ENCODE data around the gene TEX35.

Gene TEX35

DNA sequence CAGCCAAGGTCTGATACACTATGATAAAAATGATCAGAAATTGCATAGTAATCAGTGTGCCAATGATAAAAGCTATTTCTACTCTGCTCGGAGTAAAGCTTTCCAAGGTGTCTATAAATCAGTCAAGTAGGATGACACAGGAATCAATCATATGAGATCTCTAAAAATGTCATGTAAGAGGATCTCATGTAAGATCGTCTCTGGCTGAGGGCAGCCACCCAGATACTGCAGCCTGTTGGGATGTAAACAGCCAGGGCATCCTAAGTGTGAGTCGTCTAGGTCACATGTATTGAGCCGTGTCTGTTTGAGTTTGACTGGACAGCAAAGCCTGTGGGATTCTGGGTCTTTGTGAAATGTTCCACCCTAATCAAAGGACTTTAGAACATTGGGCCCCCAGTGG, 2.8 kb upstream of the TEX35 start:
- Histone ChIP-seq H3K36me3 (ENCODE audit: low read depth) (no peaks in the 10 kb centered on the region), H3K27me3 (ENCODE audit: insufficient read depth, poor library complexity, severe bottlenecking) (no peaks in the 10 kb centered on the region), H3K9me3 (ENCODE audit: severe bottlenecking) (no peaks in the 10 kb centered on the region), H3K4me3 (ENCODE audit: severe bottlenecking) (no peak overlapping the region), H3K27ac (ENCODE audit: poor library complexity, severe bottlenecking) (no peak overlapping the region), H3K4me1 (ENCODE audit: insufficient read depth, poor library complexity, severe bottlenecking) (no peaks in the 10 kb centered on the region)
- no peak for ATAC-seq (ENCODE audit: low read depth)
- TF ChIP-seq, protein P1, sequence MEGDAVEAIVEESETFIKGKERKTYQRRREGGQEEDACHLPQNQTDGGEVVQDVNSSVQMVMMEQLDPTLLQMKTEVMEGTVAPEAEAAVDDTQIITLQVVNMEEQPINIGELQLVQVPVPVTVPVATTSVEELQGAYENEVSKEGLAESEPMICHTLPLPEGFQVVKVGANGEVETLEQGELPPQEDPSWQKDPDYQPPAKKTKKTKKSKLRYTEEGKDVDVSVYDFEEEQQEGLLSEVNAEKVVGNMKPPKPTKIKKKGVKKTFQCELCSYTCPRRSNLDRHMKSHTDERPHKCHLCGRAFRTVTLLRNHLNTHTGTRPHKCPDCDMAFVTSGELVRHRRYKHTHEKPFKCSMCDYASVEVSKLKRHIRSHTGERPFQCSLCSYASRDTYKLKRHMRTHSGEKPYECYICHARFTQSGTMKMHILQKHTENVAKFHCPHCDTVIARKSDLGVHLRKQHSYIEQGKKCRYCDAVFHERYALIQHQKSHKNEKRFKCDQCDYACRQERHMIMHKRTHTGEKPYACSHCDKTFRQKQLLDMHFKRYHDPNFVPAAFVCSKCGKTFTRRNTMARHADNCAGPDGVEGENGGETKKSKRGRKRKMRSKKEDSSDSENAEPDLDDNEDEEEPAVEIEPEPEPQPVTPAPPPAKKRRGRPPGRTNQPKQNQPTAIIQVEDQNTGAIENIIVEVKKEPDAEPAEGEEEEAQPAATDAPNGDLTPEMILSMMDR (IDR thresholded peaks at IDR 0.05; ENCODE audit: poor library complexity, severe bottlenecking) = no peak
- no peak for DNase-seq (ENCODE audit: low spot score)

DNA sequence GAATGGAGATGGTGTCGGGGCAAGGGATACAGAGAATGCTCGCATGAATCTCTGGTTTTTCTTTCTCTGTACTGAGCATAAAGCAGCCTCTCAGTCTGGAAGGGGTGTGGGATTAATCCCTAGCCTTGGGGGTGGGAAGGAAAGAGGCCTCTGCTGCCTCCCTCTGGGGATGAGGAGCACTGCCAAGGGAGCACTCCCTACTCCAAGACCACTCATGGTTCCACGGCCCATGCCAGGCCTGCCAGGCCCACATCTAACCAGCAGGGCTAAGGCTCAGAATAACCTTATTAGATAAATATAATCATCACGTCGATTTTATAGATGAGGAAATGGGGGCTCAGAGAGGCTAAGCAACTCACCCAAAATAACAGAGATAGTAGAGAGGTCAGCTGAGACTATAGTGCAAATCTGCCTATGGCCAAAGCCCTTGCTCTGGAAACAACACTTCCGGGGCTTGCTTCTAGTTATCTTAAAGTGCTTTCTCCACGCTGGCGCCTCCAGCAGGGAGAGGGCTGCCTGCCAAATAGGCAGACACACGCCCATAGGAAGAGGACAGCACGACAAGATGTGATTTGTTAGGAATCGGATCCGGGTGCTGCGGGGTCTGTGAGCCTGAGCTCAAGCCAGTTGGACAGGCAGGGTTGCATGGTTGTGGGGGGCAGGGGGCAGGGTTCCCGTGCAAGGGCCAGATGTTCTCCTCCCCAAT, 522 bp downstream of the TEX35 start:
- Histone ChIP-seq H3K4me3 (ENCODE audit: severe bottlenecking) (no peak overlapping the region), H3K4me1 (ENCODE audit: insufficient read depth, poor library complexity, severe bottlenecking) (no peaks in the 10 kb centered on the region), H3K27ac (ENCODE audit: poor library complexity, severe bottlenecking) (no peak overlapping the region), H3K36me3 (ENCODE audit: low read depth) (no peaks in the 10 kb centered on the region), H3K27me3 (ENCODE audit: insufficient read depth, poor library complexity, severe bottlenecking) (no peaks in the 10 kb centered on the region), H3K9me3 (ENCODE audit: severe bottlenecking) (no peaks in the 10 kb centered on the region)
- no peak for DNase-seq (ENCODE audit: low spot score)
- no peak for ATAC-seq (ENCODE audit: low read depth)
- TF ChIP-seq, protein P1 (IDR thresholded peaks at IDR 0.05; ENCODE audit: poor library complexity, severe bottlenecking) = peak; percentile 8

DNA sequence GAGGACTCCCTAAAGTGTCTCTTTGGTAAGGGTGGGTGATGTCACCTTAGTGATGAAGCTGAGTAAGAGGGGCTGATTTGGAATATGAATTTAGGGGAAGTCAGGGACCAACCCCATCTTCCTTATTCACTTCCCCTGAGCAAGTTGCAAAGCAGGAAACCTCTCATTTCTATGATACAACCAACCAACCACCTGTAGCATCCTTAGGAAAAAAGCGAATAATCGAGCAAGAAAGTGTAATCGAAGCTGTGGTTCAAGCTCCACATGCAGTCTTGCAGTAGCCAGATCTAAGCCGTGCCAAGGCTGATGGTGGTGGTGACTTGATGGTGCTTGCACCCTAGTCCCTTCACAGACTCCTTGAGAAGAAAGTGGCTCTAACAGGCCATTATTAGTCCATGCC, 3.2 kb downstream of the TEX35 start:
- Histone ChIP-seq H3K4me3 (ENCODE audit: severe bottlenecking) (no peak overlapping the region), H3K36me3 (ENCODE audit: low read depth) (no peaks in the 10 kb centered on the region), H3K4me1 (ENCODE audit: insufficient read depth, poor library complexity, severe bottlenecking) (no peaks in the 10 kb centered on the region), H3K9me3 (ENCODE audit: severe bottlenecking) (no peaks in the 10 kb centered on the region), H3K27me3 (ENCODE audit: insufficient read depth, poor library complexity, severe bottlenecking) (no peaks in the 10 kb centered on the region), H3K27ac (ENCODE audit: poor library complexity, severe bottlenecking) (no peak overlapping the region)
- ATAC-seq (ENCODE audit: low read depth) = no peak
- TF ChIP-seq, protein P1 (IDR thresholded peaks at IDR 0.05; ENCODE audit: poor library complexity, severe bottlenecking) = no peak
- DNase-seq (ENCODE audit: low spot score) = no peak

DNA sequence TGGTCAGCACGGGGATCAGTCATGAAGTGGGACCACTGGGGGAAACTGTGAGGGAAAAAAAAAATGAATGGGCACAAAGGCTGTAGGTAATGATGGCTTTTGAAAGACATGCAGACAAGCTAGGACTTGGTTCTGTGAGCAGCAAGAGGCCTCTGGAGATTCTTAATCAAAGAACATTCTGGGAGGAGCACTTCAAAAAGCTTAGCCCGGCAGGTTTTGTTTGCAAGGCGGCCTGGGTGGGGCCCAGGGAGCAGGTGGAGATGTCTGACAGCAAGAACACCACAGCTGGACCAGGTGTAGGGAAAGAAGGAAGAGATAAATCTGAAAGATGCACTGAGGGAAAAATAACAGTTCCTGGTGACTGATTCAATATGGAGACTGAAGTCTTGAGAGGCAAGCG, 6.0 kb downstream of the TEX35 start:
- Histone ChIP-seq H3K36me3 (ENCODE audit: low read depth) (no peaks in the 10 kb centered on the region), H3K27ac (ENCODE audit: poor library complexity, severe bottlenecking) (no peak overlapping the region), H3K4me1 (ENCODE audit: insufficient read depth, poor library complexity, severe bottlenecking) (no peaks in the 10 kb centered on the region), H3K9me3 (ENCODE audit: severe bottlenecking) (no peaks in the 10 kb centered on the region), H3K4me3 (ENCODE audit: severe bottlenecking) (no peak overlapping the region), H3K27me3 (ENCODE audit: insufficient read depth, poor library complexity, severe bottlenecking) (no peaks in the 10 kb centered on the region)
- TF ChIP-seq, protein P1 (IDR thresholded peaks at IDR 0.05; ENCODE audit: poor library complexity, severe bottlenecking) = no peak
- no peak for ATAC-seq (ENCODE audit: low read depth)
- no peak for DNase-seq (ENCODE audit: low spot score)

DNA sequence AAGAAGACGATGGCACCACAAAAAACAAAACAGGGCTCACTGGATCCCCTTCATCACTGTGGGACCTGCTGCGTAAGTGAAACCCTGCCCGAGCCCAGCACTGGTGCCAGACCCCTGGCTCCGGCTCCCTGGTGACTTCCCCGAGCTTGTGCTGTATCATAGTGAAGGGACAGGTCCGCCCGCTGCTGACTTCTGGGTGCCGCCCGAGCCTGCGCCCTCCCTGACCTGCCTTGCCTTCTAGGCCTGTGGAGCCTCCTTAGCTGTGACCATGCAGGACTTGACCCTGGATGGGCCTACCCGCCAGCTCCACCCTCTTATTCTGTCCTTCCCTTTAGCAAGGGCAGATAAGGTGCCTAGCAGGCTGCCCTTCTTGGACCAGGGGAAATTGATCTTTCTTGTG, 7.9 kb downstream of the TEX35 start:
- DNase-seq (ENCODE audit: low spot score) (no peak), ATAC-seq (ENCODE audit: low read depth) (no peak)
- H3K36me3 ChIP-seq (ENCODE audit: low read depth) = no peaks in the 10 kb centered on the region
- H3K4me3 ChIP-seq (ENCODE audit: severe bottlenecking) = no peak overlapping the region
- H3K4me1 ChIP-seq (ENCODE audit: insufficient read depth, poor library complexity, severe bottlenecking) = no peaks in the 10 kb centered on the region
- TF ChIP-seq, protein P1 (IDR thresholded peaks at IDR 0.05; ENCODE audit: poor library complexity, severe bottlenecking) = no peak
- H3K9me3 ChIP-seq (ENCODE audit: severe bottlenecking) = no peaks in the 10 kb centered on the region
- H3K27me3 ChIP-seq (ENCODE audit: insufficient read depth, poor library complexity, severe bottlenecking) = no peaks in the 10 kb centered on the region
- H3K27ac ChIP-seq (ENCODE audit: poor library complexity, severe bottlenecking) = no peak overlapping the region
